Stimulated activated CD8-positive, alpha-beta memory T cell treated with anti-CD3 and anti-CD28 coated beads, Interleukin-4, amount 100 ng/mL, for 4 hours (primary cell): ENCODE data around the gene SLC44A5.
"Not testable (repeated sequence)": the region's sequence is repeated elsewhere in the genome, so short reads cannot be mapped to it uniquely, and the experiment has no call there.

ENCODE experiments used
- DNase-seq, 2 donors: peaks; one replicate each; pipeline ENCODE4 v3.0.0-alpha.2; 2020; ENCODE audit warnings: low read depth in 2 of 2, low spot score in 1 of 2

The SLC44A5 gene

GRCh38 chr1:75469586-75470173 lies 141.2 kb downstream of the SLC44A5 start:
- no peak for DNase-seq

- DNase-seq, result no peak
Observed at GRCh38 chr1:75461808-75462325, 149.0 kb downstream of the SLC44A5 start.

- no peak for DNase-seq
Observed at GRCh38 chr1:75449998-75450397, 160.9 kb downstream of the SLC44A5 start.

- no peak for DNase-seq
Observed at GRCh38 chr1:75444220-75444619, 166.7 kb downstream of the SLC44A5 start.

GRCh38 chr1:75440274-75440673 lies 170.6 kb downstream of the SLC44A5 start:
- DNase-seq, result no peak

- no peak for DNase-seq
Observed at GRCh38 chr1:75438355-75438754, 172.6 kb downstream of the SLC44A5 start.

DNA sequence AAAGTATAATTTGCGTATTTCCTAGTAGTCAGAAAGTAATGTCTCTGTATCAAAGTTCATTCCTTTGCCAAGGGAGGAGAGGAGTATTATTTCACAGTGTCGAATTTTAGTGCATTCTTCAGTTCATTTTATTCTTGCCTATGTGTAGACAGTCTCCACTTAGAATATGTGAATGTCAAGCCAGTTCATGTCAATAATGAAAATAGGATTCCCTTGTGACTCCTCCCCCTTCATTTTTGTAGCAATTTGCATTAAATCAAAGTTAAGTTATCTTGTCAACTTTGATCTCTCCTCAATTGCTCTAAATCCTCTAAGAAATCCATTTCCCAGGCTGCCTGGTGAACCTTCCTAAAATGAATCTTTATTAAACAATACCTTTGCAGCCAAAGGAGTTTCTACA lies 179.1 kb downstream of the SLC44A5 start:
- no peak for DNase-seq

- DNase-seq, result no peak
Observed at GRCh38 chr1:75430526-75430925, 180.4 kb downstream of the SLC44A5 start.

DNA sequence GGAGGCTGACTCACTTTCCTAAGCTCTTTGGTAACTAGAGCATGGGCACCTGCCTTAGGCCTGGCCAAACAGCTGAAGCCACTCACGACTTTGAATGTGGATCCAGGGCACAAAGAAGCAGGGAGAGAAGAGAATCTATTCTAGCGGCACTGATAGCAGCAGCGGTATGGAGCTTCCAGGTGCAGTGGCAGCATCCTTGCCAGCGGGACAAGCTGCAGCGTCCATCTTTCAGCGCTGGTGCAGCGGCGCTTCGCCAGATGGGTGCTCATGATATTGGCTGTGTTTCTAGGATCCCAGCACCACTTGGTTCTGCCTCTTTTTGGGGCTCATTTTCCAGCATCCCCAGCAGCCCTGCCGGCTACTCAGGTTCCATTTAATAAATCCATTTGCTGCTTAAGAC lies 184.2 kb downstream of the SLC44A5 start:
- DNase-seq, result no peak

DNA sequence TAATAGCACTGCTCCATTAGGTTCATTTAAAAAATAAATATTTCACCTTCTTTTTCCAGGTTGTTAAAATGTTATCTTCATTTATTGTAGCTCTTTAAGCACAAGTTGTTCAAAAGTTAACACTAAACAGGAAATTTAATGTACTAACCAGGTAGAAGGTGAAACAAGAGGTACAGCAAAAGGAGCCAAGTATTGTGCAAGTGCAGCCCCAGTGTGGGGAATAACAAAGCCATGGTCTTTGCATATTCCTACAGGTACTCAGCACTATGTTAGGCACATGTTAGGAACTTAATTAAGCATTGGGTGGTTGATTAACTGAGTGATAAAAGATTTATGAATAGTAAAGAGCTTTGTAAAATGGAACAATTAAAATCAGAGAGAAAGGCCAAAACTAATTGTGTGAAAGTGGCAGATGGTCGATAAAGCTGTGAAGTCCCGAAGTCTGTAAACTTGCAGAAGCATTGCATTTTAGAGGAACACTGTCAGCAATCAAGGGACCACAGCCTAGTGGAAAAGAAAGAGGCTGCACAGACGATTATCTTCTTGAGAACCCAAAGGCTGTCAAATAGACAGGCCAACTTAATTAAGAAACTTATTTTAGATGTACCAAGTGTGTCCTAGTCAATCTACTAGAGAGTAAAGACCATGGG lies 185.8 kb downstream of the SLC44A5 start:
- no peak for DNase-seq

GRCh38 chr1:75423616-75424015 lies 187.3 kb downstream of the SLC44A5 start:
- no peak for DNase-seq

GRCh38 chr1:75423136-75423535 lies 187.8 kb downstream of the SLC44A5 start:
- DNase-seq, result no peak

DNA sequence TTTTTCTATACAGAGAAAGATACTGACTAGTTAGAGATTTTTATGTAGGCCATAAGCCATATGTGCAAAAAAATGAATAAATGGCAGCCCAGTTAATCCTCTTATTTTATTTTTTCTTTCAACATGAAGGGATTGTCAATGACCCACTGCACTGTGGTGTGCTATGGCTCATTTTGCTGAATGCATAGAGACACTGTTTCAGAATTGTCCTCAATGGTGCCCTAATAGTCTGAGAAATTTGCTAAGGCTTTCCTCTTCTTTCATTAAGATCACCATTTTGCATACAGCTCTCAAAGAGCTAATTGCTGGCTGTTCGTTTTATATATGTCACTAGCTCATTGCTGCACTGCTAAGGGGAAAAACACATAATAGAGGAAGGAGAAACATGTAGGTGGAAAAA lies 189.5 kb downstream of the SLC44A5 start:
- no peak for DNase-seq

DNA sequence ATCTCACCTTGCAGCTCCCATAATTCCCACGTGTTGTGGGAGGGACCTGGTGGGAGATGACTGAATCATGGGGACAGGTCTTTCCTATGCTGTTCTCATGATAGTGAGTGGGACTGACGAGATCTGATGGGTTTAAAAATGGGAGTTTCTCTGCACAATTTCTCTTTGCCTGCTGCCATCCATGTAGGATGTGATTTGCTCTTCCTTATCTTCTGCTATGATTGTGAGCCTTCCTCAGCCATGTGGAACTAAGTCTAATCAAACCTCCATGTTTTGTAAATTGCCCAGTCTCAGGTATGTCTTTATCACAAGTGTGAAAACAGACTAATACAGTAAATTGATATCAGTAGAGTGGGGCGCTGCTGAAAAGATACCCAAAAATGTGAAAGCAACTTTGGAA lies 195.7 kb downstream of the SLC44A5 start:
- DNase-seq, result no peak

DNA sequence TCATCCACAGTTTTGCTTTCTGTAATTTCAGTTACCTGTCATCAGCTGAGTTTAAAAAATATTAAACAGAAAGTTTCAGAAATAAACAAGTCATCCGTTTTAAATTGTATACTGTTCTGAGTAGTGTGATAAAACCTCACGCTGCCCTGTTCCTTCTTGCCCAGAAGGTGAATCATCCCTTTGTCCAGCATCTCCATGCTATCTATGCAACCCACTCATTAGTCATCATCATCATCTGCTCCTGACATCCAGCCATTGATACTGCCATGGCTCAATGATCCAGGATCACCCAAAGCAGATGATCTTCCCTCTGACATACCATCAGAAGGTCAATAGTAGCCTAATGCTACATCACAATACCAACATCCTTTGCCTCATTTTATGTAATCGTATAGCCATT lies 198.3 kb downstream of the SLC44A5 start:
- no peak for DNase-seq

- DNase-seq, result not testable (repeated sequence)
Observed at GRCh38 chr1:75404681-75405080, 206.2 kb downstream of the SLC44A5 start.

- DNase-seq, result not testable (repeated sequence)
Observed at GRCh38 chr1:75403147-75403646, 207.7 kb downstream of the SLC44A5 start.

DNA sequence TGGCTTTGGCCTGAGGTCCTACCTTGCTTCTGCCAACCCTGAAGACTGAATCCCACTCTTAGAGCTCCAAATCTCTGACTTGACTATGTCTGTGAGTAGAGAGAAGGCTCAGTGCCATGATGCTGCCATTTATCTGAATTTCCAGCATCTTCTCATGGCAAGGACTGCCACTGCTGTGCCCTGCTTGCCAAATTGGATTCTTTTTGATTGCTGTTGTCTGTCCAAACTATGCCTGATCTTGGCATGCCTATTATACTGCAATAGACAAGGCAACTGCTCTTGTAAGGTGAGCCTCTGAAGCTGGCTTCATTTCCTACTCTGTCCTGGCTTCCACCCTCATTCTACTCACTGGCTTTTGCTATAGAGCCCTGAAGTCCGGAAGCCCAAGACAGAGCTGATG lies 210.2 kb downstream of the SLC44A5 start:
- no peak for DNase-seq

- DNase-seq, result no peak
Observed at GRCh38 chr1:75396745-75397144, 214.2 kb downstream of the SLC44A5 start.

DNA sequence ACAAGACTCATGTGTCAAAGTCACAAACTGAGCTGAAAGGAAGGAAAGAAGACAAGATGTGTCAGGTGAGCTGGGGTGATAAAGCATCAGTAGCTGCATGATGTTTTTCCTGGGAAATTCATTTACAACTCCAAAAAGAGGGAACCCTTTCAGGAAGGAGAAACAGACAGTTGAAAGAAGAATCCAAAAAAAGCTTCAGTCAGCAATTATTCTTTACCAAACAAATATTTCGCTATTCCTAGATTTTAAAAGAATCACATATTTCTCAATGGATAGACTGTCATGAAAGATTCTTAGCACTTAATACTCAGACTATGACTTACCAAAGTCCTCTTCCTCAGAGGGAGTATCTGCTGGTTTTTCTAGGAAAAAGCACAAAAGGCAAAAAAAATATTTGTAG lies 214.7 kb downstream of the SLC44A5 start:
- DNase-seq, result no peak

DNA sequence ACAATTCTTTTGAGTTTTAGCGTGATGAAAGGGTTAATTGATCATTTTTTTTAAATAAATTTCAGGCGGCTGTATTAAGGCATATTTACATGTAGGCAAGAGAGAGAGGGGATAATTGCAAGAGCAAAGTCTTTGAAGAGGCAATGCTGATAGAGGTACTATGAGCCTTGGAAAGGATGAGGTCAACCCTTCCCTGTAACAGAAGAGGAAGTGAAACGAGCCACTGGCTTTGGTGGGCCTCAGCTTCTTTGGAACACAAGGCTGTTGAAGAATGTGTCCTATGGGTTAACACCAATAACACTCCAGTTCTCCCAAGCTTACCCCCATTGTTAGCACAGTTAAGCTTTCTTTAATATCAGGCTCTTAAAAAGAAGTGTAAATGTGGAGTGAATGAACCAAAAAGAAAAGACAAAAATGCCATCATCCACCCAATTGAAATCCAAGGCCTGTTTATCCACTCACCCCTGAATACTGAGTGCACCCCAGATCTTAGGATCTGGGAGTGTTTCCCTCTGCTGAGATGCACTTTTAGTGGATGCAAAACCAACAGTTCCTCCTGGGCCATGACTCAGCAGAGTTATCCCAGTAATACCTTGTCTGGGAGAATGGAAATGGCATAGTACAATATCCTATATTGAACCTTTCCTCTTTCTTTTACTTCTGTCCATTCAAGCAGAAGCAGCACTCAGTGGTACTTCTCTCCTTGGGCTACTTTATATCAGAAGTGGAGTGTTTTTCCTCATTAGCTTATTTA lies 216.4 kb downstream of the SLC44A5 start:
- DNase-seq, result no peak

DNA sequence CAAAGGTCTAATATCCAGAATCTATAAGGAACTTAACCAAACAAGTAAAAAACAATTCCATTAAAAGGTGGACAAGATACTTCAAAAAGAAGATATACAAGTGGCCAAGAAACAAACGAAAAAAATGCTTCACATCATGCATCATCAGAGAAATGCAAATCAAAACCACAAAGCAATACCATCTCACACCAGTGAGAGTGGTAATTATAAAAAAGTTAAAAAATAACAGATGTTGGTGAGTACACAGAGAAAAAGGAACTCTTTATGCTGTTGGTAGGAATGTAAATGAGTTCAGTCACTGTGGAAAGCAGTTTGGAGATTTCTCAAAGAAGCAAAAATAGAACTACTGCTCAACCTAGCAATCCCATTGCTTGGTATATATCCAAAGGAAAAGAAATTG lies 218.6 kb downstream of the SLC44A5 start:
- no peak for DNase-seq
